GM23338 (cell line): Measurements from ENCODE around the gene CAPZA1.

Experiments
- CREB1 ChIP-seq: fragments of 250-450 bp; sonication (Bioruptor Pico); IDR thresholded peaks from 2 replicates; pipeline ENCODE4 v1.5.0; 2020; ENCODE audit warnings: low read depth, mild to moderate bottlenecking, moderate library complexity
- CTCF ChIP-seq, 2 experiments: fragments of 200-600 bp in 1 of 2; sonication (generic) in 1 of 2; conservative IDR thresholded peaks; 2 replicates each; pipeline versions ENCODE4 v1.5.1 to v1.6.1; 2016 to 2017; ENCODE audit warnings: antibody characterized with exemption in 2 of 2, low read depth in 2 of 2, mild to moderate bottlenecking in 2 of 2, moderate library complexity in 1 of 2
- EZH2 ChIP-seq: fragments of 200-600 bp; sonication (generic); IDR thresholded peaks from one replicate; pipeline ENCODE4 v1.8.0; 2017; ENCODE audit warnings: antibody characterized with exemption, mild to moderate bottlenecking, low read depth; ENCODE audit not compliant: unreplicated experiment
- EZH2phosphoT487 ChIP-seq: fragments of 200-600 bp; sonication (generic); IDR thresholded peaks from one replicate; pipeline ENCODE4 v1.8.1; 2018; ENCODE audit warnings: antibody characterized with exemption; ENCODE audit not compliant: unreplicated experiment
- JUNB ChIP-seq: IDR thresholded peaks from one replicate; pipeline ENCODE4 v1.6.1; 2016; ENCODE audit warnings: antibody characterized with exemption; ENCODE audit not compliant: unreplicated experiment
- NANOG ChIP-seq: IDR thresholded peaks from 2 replicates; pipeline ENCODE4 v1.6.1; 2016; ENCODE audit warnings: antibody characterized with exemption, borderline replicate concordance
- POLR2AphosphoS5 ChIP-seq: IDR thresholded peaks from 2 replicates; pipeline ENCODE4 v1.6.1; 2016; ENCODE audit warnings: antibody characterized with exemption, low read depth
- REST ChIP-seq: IDR thresholded peaks from one replicate; pipeline ENCODE4 v1.6.1; 2018; ENCODE audit warnings: antibody characterized with exemption; ENCODE audit not compliant: unreplicated experiment
- ZNF114 ChIP-seq: fragments of 250-450 bp; sonication (Bioruptor Pico); IDR thresholded peaks from 2 replicates; pipeline ENCODE4 v1.5.0; 2020; ENCODE audit warnings: mild to moderate bottlenecking, moderate library complexity

- TF ChIP-seq CTCF (conservative IDR thresholded peaks at IDR 0.05; ENCODE audit: low read depth in 2 of 2) (no peak), EZH2 (no peak), EZH2phosphoT487 (no peak), POLR2AphosphoS5 (no peak), REST (no peak), JUNB (no peak), CREB1 (CRISPR knock-in tag) (no peak), ZNF114 (CRISPR knock-in tag) (no peak), NANOG (no peak)
Measured at GRCh38 chr1:112696578-112697314, 77.1 kb downstream of the CAPZA1 start.
